GM12878 (cell line): Measurements from ENCODE around the gene TSHR. TPM values are rescaled to one million over a fixed set of nuclear protein-coding genes. Genes with fewer than 3 reads are reported as not detected.

Experiments
- ATAC-seq: fragments of 200-7000 bp; cut with Tn5 transposase; 3 replicates; pipeline ENCODE4 v1.9.1; 2020; ENCODE audit warnings: mild to moderate bottlenecking, moderate library complexity
- BruUV-seq: library from RNA; stranded (reverse); fragments of 400-500 nt; replicated peaks from 2 replicates; lab custom pipeline; 2021; lab: Mats Ljungman, UMichigan
- CTCF ChIA-PET: fragments of 300-600 bp; sonication (Branson Sonifier 250); formaldehyde crosslinking; extraction: SDS; loops from one replicate; lab custom pipeline; 2021; ENCODE audit warnings: inconsistent platforms; lab: Yijun Ruan, JAX
- POLR2A ChIA-PET: fragments of 350-600 bp; formaldehyde crosslinking; extraction: SDS; loops from one replicate; lab custom pipeline; 2021; ENCODE audit warnings: inconsistent platforms; lab: Charles Lee
- RAD21 ChIA-PET: fragments of 300-600 bp; sonication (Branson Sonifier 250); formaldehyde crosslinking; loops from one replicate; lab custom pipeline; 2023; ENCODE audit warnings: antibody characterized with exemption; ENCODE audit not compliant: unreplicated experiment; lab: Charles Lee
- SMC1A ChIA-PET: fragments of 300-600 bp; sonication (Branson Sonifier 250); formaldehyde crosslinking; loops from one replicate; lab custom pipeline; 2023; ENCODE audit not compliant: unreplicated experiment, uncharacterized antibody; lab: Charles Lee
- DNase-seq: peaks from one replicate; pipeline ENCODE4 v3.0.0-alpha.2; 2011; ENCODE audit warnings: low read depth, low spot score
- FAIRE-seq: peaks from 3 replicates; lab custom pipeline; 2011; peaks lifted over from hg19 to GRCh38; lab: Jason Lieb, UNC
- H2AFZ ChIP-seq: 2 replicates; pipeline ENCODE4 v1.6.0; 2011; ENCODE audit warnings: low read depth, low read length, control low read depth; ENCODE audit not compliant: control insufficient read depth
- H3K27ac ChIP-seq: 2 replicates; pipeline ENCODE4 v1.5.1; 2011; ENCODE audit warnings: control low read depth; ENCODE audit not compliant: control insufficient read depth, insufficient read depth
- H3K27me3 ChIP-seq, 2 experiments: replicated peaks in 1 of 2; 2 replicates each; pipeline versions ENCODE4 v1.6.0 to v1.6.1; 2011; ENCODE audit warnings: low read length in 1 of 2; ENCODE audit not compliant: control insufficient read depth in 2 of 2, insufficient read depth in 2 of 2
- H3K36me3 ChIP-seq, 2 experiments: 2 replicates each; pipeline ENCODE4 v1.5.1; 2011; ENCODE audit warnings: low read length in 1 of 2; ENCODE audit not compliant: control insufficient read depth in 2 of 2, insufficient read depth in 2 of 2
- H3K4me1 ChIP-seq: 2 replicates; pipeline ENCODE4 v1.6.1; 2011; ENCODE audit warnings: mild to moderate bottlenecking, low read length, moderate library complexity, mixed read lengths; ENCODE audit not compliant: control insufficient read depth, insufficient read depth
- H3K4me2 ChIP-seq: 2 replicates; pipeline ENCODE4 v1.6.0; 2011; ENCODE audit warnings: control low read depth; ENCODE audit not compliant: control insufficient read depth, insufficient read depth
- H3K4me3 ChIP-seq: fragments of 200-600 bp; sonication (generic); 2 replicates; pipeline ENCODE4 v1.5.1; 2016
- H3K79me2 ChIP-seq: 2 replicates; pipeline ENCODE4 v1.6.0; 2011; ENCODE audit warnings: low read length; ENCODE audit not compliant: control insufficient read depth, insufficient read depth
- H3K9ac ChIP-seq: 2 replicates; pipeline ENCODE4 v1.8.0; 2011; ENCODE audit warnings: low read length, control low read depth, mixed read lengths; ENCODE audit not compliant: control insufficient read depth, insufficient read depth
- H3K9me3 ChIP-seq: replicated peaks from 3 replicates; pipeline ENCODE4 v1.5.1; 2011; ENCODE audit warnings: mild to moderate bottlenecking, low read length; ENCODE audit not compliant: control insufficient read depth, insufficient read depth
- H4K20me1 ChIP-seq: 2 replicates; pipeline ENCODE4 v1.6.0; 2011; ENCODE audit not compliant: control insufficient read depth, insufficient read depth
- E2F8 ChIP-seq: fragments of 450-650 bp; IDR thresholded peaks from 2 replicates; pipeline ENCODE4 v1.6.1; 2018; ENCODE audit warnings: mild to moderate bottlenecking, low read depth, moderate library complexity; ENCODE audit not compliant: partially characterized antibody
- E4F1 ChIP-seq: fragments of 450-650 bp; IDR thresholded peaks from 2 replicates; pipeline ENCODE4 v1.6.1; 2018; ENCODE audit warnings: borderline replicate concordance, mild to moderate bottlenecking; ENCODE audit not compliant: partially characterized antibody
- EED ChIP-seq: sonication (generic); IDR thresholded peaks from 2 replicates; pipeline ENCODE4 v1.6.1; 2016; ENCODE audit warnings: antibody characterized with exemption, low read depth
- FOS ChIP-seq: IDR thresholded peaks from 3 replicates; pipeline ENCODE4 v1.6.1; 2011; ENCODE audit warnings: borderline replicate concordance; ENCODE audit not compliant: insufficient read length; ENCODE audit errors: extremely low read depth
- MYC ChIP-seq: IDR thresholded peaks from 2 replicates; pipeline ENCODE4 v1.6.1; 2011; ENCODE audit warnings: mild to moderate bottlenecking, low read length, moderate library complexity, inconsistent platforms; ENCODE audit not compliant: insufficient read depth, insufficient replicate concordance, insufficient read length, severe bottlenecking
- NR2F1 ChIP-seq: fragments of 450-650 bp; conservative IDR thresholded peaks from 2 replicates; pipeline ENCODE4 v1.6.1; 2017; ENCODE audit warnings: mild to moderate bottlenecking
- NRF1 ChIP-seq: conservative IDR thresholded peaks from 2 replicates; pipeline ENCODE4 v1.6.1; 2011; ENCODE audit warnings: mild to moderate bottlenecking, low read depth, low read length, improper control_type of control experiment
- PAX5 ChIP-seq: IDR thresholded peaks from 2 replicates; pipeline ENCODE4 v1.6.1; 2011; ENCODE audit warnings: low read depth, low read length, borderline replicate concordance
- RCOR1 ChIP-seq: conservative IDR thresholded peaks from 2 replicates; pipeline ENCODE4 v1.6.1; 2012; ENCODE audit warnings: low read depth, low read length, improper control_type of control experiment
- SKIL ChIP-seq: fragments of 450-650 bp; IDR thresholded peaks from 2 replicates; pipeline ENCODE4 v1.6.1; 2017; ENCODE audit warnings: mild to moderate bottlenecking, low read depth, inconsistent platforms; ENCODE audit not compliant: poor library complexity, severe bottlenecking
- ZBTB40 ChIP-seq: fragments of 450-650 bp; IDR thresholded peaks from 2 replicates; pipeline ENCODE4 v1.6.1; 2016; ENCODE audit warnings: mild to moderate bottlenecking, moderate library complexity, borderline replicate concordance
- ZNF24 ChIP-seq: fragments of 450-650 bp; IDR thresholded peaks from 2 replicates; pipeline ENCODE4 v1.6.1; 2017; ENCODE audit warnings: antibody characterized with exemption, mild to moderate bottlenecking
- WGBS: methylation state at CpG from one replicate; pipeline ENCODE4 v1.1.6; 2016; ENCODE audit warnings: low lambda C conversion rate; ENCODE audit not compliant: insufficient replicate concordance, insufficient coverage; ENCODE audit errors: missing lambda C conversion rate; 5-methylcytosine and 5-hydroxymethylcytosine counted together
- in situ Hi-C: fragments of 300-500 bp; cut with MboI; formaldehyde crosslinking; loops from 9 replicates; pipeline ENCODE4 v1.14.3; 2018; ENCODE audit warnings: mixed read lengths
- intact Hi-C: fragments of 100-400 bp; cut with micrococcal nuclease; formaldehyde crosslinking; loops from one replicate; pipeline ENCODE4 v1.14.2; 2022; ENCODE audit not compliant: unreplicated experiment
- polyA plus RNA-seq, 11 experiments: library from polyadenylated mRNA; depleted of rRNA in 4 of 11; unstranded in 6 of 11; stranded (reverse) in 5 of 11; fragments of >200 nt; fragmentation: Nextera tagmentation in 4 of 11; fragmentation: Illumina TruSeq in 1 of 11; extraction: Ambion mirVana in 4 of 11; extraction: Trizol in 1 of 11; gene quantifications; 1 replicate in 1 of 11; 2 replicates in 10 of 11; pipeline versions ENCODE4 v1.2.1 to v1.2.3, GENCODE V29; 2011 to 2016; ENCODE audit warnings: inconsistent platforms in 2 of 11, missing spikeins in 2 of 11, low read depth in 1 of 11
- total RNA-seq, 4 experiments: library from RNA; depleted of rRNA in 3 of 4; stranded (reverse); fragments of >200 nt in 3 of 4; fragmentation: Illumina TruSeq in 1 of 4; extraction: Trizol in 1 of 4; gene quantifications; 2 replicates each; pipeline versions ENCODE4 v1.2.1 to v1.2.3, GENCODE V29; 2013 to 2021

Gene TSHR
- total and polyA plus RNA-seq, 10 of the 15 experiments (the other 5 are each of a cell fraction or from before 2014, with no cell fraction given), result 0.06 to 0.31 TPM; not detected in 8

- FAIRE-seq (no peak), DNase-seq (no peak), ATAC-seq (no peak)
- Histone ChIP-seq H3K27ac (no peak overlapping the region), H3K79me2 (no peaks in the 10 kb centered on the region), H3K9ac (no peak overlapping the region), H2AFZ (no peak overlapping the region), H3K4me3 (no peak overlapping the region), H3K4me2 (no peak overlapping the region), H3K36me3 (0 out of 4 replicates have a peak, but pooled peaks cover 0 to 2% of the 10 kb centered on the region in 2 experiments), H3K27me3 (no peaks in the 10 kb centered on the region), H3K9me3 (no peaks in the 10 kb centered on the region), H4K20me1 (no peaks in the 10 kb centered on the region), H3K4me1 (no peaks in the 10 kb centered on the region)
- intact Hi-C loops, result no loop called here
- in situ Hi-C loops, result no loop called here
- WGBS, result 97% methylated on average over 3 of the region's 3 CpGs
- SMC1A ChIA-PET, result interaction anchor here (1.2 kb wide), 1 partner anchor 12 kb away, joined by 3 read pairs; no protein-coding TSS in a partner anchor
- RAD21 ChIA-PET, result no interaction called here
- no TSS peak for BruUV-seq
- CTCF ChIA-PET, result interaction anchor here (0.5 kb wide), 1 partner anchor 217 kb away, joined by 3 read pairs; no protein-coding TSS in a partner anchor
- POLR2A ChIA-PET, result no interaction called here
- TF ChIP-seq NR2F1, result no peak
- TF ChIP-seq FOS, result no peak
- TF ChIP-seq ZBTB40, result no peak
- no peak for TF ChIP-seq E4F1
- TF ChIP-seq MYC, result no peak
- TF ChIP-seq E2F8, result no peak
- TF ChIP-seq RCOR1, result no peak
- no peak for TF ChIP-seq SKIL
- TF ChIP-seq NRF1, result no peak
- no peak for TF ChIP-seq PAX5
- TF ChIP-seq ZNF24, result no peak
- no peak for TF ChIP-seq EED
These were observed 35.8 kb upstream of the TSHR start for GRCh38 chr14:80919622-80920021.
